ENCODE data around the gene CHRNE. TPM values are rescaled to one million over a fixed set of nuclear protein-coding genes. Genes with fewer than 3 reads are reported as not detected.

The CHRNE gene
- polyA plus RNA-seq, 1 donor from 2014 or later: 0.25 TPM

- H2AFZ ChIP-seq (ENCODE audit: low read depth, low read length): no peak overlapping the region
- H3K9me3 ChIP-seq (ENCODE audit: low read length): no peaks in the 10 kb centered on the region
- no peaks in the 10 kb centered on the region for H4K20me1 ChIP-seq (ENCODE audit: insufficient read depth)
- H3K36me3 ChIP-seq (ENCODE audit: insufficient read depth, low read length): no peaks in the 10 kb centered on the region
- no peaks in the 10 kb centered on the region for H3K79me2 ChIP-seq (replicated peaks; ENCODE audit: insufficient read depth, low read length)
- H3K9me2 ChIP-seq (ENCODE audit: insufficient read depth, low read length): no peaks in the 10 kb centered on the region
- no peak overlapping the region for H3K9ac ChIP-seq (ENCODE audit: low read length)
- H3F3A ChIP-seq (ENCODE audit: insufficient read depth, low read length, poor library complexity, severe bottlenecking): no peaks in the 10 kb centered on the region
- no peak overlapping the region for H3K4me3 ChIP-seq (ENCODE audit: low read length)
- H3K27ac ChIP-seq (ENCODE audit: low read length): no peak overlapping the region
- no peaks in the 10 kb centered on the region for H3K27me3 ChIP-seq (ENCODE audit: insufficient read depth, low read depth, low read length)
- no peak overlapping the region for H3K4me2 ChIP-seq (ENCODE audit: low read length)
- TF ChIP-seq REST (IDR thresholded peaks at IDR 0.05; ENCODE audit: borderline replicate concordance) (no peak), EZH2 (IDR thresholded peaks at IDR 0.05; ENCODE audit: borderline replicate concordance, insufficient read depth, low read length, poor library complexity, severe bottlenecking) (no peak), SMC3 (conservative IDR thresholded peaks at IDR 0.05; ENCODE audit: poor library complexity) (no peak), MXI1 (conservative IDR thresholded peaks at IDR 0.05; ENCODE audit: poor library complexity, severe bottlenecking) (no peak), RAD21 (conservative IDR thresholded peaks at IDR 0.05) (no peak), POLR2AphosphoS5 (IDR thresholded peaks at IDR 0.05) (no peak), EP300 (conservative IDR thresholded peaks at IDR 0.05; ENCODE audit: poor library complexity, severe bottlenecking) (no peak), TAF1 (IDR thresholded peaks at IDR 0.05; ENCODE audit: low read depth) (no peak), CTCF (IDR thresholded peaks at IDR 0.05; ENCODE audit: poor library complexity, severe bottlenecking) (no peak)
Measured at GRCh38 chr17:4863321-4863720, 39.6 kb downstream of the CHRNE start.

GRCh38 chr17:4862720-4863119 is 40.2 kb downstream of the CHRNE start:
- Histone ChIP-seq H3K27ac (ENCODE audit: low read length) (no peak overlapping the region), H3K9ac (ENCODE audit: low read length) (no peak overlapping the region), H3K79me2 (replicated peaks; ENCODE audit: insufficient read depth, low read length) (no peaks in the 10 kb centered on the region), H3K27me3 (ENCODE audit: insufficient read depth, low read depth, low read length) (no peaks in the 10 kb centered on the region), H2AFZ (ENCODE audit: low read depth, low read length) (no peak overlapping the region), H3K36me3 (ENCODE audit: insufficient read depth, low read length) (no peaks in the 10 kb centered on the region), H3F3A (ENCODE audit: insufficient read depth, low read length, poor library complexity, severe bottlenecking) (no peaks in the 10 kb centered on the region), H3K9me2 (ENCODE audit: insufficient read depth, low read length) (no peaks in the 10 kb centered on the region), H3K4me2 (ENCODE audit: low read length) (no peak overlapping the region), H3K9me3 (ENCODE audit: low read length) (no peaks in the 10 kb centered on the region), H4K20me1 (ENCODE audit: insufficient read depth) (no peaks in the 10 kb centered on the region), H3K4me3 (ENCODE audit: low read length) (no peak overlapping the region)
- TF ChIP-seq POLR2AphosphoS5 (IDR thresholded peaks at IDR 0.05) (no peak), EZH2 (IDR thresholded peaks at IDR 0.05; ENCODE audit: borderline replicate concordance, insufficient read depth, low read length, poor library complexity, severe bottlenecking) (no peak), TAF1 (IDR thresholded peaks at IDR 0.05; ENCODE audit: low read depth) (no peak), EP300 (conservative IDR thresholded peaks at IDR 0.05; ENCODE audit: poor library complexity, severe bottlenecking) (no peak), SMC3 (conservative IDR thresholded peaks at IDR 0.05; ENCODE audit: poor library complexity) (no peak), REST (IDR thresholded peaks at IDR 0.05; ENCODE audit: borderline replicate concordance) (no peak), CTCF (IDR thresholded peaks at IDR 0.05; ENCODE audit: poor library complexity, severe bottlenecking) (no peak)

Data from neural cell (in vitro differentiated cells).